GM19455 (cell line): ENCODE measurements around the gene PISD.
"Not testable (repeated sequence)": the region's sequence is repeated elsewhere in the genome, so short reads cannot be mapped to it uniquely, and the experiment has no call there.

Experiments
- ATAC-seq: cut with Tn5 transposase; IDR thresholded peaks from one replicate; pipeline ENCODE4 v1.9.1; 2021; ENCODE audit not compliant: unreplicated experiment

The PISD gene

DNA sequence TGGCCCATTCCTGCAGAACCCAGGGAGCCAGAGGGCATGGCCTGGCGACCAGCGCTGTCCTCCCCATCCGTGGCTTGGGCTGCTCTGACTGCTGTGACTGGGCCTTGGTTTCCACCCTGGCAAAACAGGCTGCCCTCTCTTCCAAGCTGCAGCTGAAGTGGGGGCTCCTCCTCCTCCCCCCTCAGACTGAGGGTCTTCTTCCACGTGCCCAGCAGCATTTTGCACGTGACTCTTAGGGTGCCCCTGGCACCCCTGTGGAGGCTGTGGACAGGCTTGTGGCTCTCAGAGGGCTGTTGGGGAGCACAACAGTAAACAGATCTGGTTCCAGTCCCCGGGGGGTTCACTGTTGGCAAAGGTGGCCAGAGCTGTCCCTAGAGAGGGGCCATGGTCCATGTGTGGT is 51.4 kb downstream of the PISD start:
- ATAC-seq: no peak

DNA sequence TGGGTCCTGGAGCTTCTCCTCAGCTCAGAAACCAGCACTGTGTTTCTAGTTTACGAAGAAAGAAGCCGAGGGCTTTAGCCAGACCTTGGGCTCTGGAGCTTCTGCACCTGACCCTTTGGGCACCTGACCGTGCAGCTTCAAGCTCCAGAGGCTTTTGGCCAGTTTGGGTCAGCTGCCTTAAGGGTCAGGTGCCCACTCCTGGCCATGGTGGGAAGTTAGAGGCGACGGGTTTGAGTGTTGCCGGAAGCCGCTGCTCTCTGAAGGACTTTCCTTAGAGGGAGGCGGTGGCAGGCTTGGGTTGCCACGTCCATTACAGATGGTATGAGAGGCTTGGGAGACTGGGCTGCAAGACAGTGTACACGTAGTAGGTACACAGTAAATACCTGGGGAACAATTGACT is 52.3 kb downstream of the PISD start:
- no peak for ATAC-seq

DNA sequence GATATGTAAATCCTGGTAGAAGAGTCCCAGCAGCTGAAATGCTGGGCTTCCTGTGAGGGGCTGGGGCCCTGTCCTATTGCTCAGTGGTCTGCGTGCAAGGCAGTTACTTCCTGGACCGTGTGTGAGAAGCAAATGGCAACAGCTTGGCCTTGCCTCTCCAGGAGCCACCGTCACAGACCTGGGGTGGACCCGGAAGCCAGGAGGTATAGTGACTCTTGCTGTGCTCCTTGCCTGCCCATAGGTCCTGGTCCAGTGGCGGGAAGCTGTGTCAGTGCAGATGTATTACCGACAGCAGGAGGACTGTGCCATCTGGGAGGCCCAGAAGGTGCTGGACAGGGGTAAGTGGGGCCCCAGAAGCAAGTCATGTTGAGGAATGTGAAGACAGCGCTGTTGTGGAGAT is 54.3 kb downstream of the PISD start:
- ATAC-seq: no peak

DNA sequence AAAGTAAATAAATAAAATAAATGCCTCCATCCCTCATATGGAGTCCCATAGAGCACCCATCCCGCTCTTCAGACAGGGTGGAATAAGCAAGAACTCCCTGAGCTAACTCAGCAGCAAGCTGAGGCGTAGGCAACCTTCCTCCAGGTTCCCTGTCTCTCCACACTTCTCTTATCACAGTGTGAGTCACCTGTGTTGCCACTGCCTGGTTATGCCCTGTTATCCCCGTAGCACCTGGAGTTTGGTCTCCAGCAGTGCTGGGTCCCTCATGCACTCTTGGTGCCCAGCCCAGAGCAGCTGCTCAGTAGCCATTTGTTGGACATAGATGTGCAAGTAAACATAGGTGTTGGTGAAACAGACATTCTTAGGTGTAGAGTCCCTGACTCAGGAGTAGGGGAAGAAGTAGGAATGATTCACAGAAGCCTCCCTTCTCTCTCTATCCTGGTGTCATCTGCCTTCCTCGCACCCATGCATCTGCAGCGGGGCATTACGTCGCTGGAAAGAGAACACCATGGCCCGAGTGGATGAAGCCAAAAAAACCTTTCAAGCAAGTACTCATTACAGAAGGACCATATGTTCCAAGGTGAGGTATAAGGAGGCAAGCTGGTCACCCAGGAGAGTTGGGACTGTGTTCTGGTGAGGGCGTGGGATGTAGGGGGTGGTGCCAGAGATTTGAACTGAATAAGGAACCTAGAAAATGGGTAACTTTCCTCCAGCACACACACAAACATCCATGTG is 56.0 kb downstream of the PISD start:
- no peak for ATAC-seq

DNA sequence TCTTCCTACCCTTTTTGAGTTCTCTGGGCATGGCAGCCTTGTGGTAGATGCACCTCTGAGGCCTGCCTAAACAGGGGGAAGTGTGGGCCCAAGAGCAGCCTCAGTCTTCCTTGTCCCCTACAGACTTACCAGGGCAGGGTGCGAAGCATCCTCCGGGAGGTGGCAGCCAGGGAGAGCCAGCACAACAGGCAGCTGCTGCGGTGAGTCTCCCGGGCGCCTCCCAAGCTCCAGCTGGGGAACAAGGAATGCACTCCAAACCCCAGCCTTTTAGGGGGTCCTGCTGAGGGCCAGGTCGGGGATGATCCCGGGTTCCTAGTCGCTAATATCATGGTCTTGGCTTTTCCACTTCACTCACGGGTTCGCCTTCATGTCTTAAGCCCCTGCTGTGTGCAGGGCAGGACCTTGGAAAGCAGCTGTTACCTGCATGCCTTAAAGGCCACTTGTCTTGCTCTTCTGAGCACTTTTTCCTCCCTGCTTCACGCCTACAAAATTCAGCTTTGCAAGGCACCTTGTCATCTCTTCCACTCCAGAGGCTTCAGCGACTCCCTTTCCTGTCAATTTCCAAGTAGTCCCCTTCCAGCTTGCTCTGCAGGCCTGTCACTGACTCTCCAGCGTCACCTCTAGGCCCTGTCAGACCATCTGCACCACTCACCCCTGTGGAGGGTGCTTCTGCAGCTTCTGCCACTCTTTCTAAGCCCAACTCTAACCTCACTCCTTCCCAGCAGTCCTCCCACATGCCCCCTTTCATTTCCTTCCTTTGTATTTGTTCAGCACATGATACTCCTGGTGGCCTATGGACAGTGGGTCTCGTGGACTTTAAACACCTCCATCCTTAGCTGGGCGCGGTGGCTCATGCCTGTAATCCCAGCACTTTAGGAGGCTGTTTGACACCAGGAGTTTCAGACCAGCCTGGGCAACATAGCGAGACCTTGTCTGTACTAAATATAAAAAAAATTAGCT is 57.0 kb downstream of the PISD start:
- ATAC-seq: no peak

DNA sequence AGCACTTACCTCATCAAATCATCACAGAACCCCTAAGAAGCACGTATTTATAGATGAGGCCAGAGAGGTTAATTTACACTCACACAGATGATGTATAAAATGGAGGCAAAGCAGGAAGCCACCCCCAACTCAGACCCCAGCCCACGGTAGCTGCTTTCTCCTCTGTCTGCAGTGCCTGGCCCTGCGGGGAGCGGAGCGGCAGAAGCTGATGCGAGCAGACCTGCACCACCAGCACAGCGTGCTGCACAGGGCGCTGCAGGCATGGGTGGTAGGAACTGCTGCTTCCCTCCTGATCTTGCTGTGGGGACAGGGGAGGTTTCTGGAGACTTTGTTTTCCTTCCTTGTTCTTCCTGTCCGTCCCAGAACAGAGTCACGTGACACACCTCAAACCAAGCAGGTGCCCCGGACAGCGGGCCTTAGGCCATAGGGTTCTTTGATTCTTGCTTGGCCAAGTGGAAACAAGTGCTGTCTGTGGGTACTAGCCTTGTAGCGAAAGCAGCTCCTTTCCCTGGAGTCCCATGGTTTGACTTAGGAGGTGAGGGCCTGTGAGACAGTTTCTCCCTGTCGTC is 57.8 kb downstream of the PISD start:
- ATAC-seq: no peak

DNA sequence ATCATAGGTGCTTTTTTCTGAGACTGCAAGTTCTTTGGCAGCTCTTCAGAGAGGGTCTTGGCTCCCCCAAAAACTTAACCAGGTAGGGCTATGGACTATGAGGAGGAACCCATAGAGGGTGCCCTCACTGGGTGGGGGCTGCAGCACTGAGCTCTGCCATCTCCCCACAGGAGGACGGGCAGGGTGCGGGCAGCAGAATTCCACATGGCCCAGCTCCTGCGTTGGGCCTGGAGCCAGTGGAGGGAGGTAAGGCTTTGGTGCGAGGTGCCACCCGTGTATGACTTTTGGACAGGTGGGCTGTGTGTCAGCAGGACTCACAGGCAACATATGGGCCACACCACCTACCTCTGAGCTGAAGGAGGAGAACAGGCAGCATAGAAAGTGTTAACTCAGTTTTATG is 58.4 kb downstream of the PISD start:
- no peak for ATAC-seq

DNA sequence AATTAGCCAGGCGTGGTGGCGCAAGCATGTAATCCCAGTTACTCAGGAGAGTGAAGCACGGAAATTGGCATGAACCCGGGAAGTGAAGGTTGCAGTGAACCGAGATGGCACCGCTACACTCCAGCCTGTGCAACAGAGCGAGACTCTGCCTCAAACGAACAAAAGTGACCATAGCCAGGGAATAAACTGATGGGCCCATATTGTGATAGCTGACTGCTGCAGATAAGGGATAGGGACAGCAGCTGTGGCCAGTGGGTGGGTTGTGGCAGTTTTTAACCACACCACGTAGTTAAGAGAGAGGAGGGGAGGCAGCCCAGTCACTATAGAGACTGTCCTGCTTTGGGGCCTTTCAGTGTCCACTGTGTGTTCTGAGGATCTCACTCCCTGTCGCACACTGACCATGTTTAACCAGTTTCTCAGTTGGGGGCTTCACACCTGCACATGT is 58.9 kb downstream of the PISD start:
- ATAC-seq: no peak

DNA sequence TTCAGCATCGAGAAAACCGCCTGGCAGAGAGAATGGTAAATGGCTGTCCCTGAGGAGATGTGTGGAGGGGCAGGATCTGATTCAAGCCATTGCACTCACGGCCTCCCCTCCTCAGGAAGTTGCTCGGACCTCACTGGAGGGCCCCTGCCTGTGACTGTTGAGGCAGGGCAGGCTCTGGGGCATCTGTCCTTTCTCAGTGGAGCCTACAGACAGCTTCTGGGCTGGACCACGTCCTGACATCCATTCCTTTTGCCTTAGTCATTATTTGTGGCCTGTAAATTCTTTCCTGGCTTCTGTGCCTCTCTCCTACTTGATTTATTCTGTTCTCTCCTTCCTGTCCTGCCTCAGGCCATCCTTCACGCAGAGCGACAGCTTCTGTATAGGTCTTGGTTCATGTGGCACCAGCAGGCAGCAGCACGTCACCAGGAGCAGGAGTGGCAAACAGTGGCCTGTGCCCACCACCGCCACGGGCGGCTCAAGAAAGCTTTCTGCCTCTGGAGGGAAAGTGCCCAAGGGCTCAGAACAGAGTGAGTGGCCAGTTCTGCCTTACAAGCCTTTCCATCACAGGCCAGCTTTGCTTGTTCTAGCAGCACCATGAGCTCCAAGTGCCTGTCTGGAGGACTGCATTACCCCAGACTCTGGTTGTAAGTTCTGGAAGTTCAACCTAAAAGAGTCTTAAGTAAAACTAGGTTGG is 59.6 kb downstream of the PISD start:
- ATAC-seq: no peak

DNA sequence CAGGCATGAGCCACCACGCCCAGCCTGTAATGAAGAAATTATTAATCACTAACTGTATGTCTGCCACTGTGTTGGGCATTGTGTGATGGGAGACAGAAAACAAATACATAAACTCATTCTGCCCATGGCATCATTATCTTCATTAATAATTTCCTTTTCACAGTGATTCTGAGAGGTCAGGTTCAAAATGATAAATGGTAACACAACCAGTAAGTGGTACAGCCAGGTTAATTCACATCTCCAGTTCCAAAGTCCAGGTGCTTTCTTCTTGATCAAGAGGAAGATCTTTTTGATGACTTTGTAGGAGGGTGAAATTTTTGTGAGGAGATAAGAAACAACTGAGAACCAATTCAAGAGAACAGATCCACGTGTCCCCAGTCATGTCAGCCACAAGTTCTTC is 66.7 kb downstream of the PISD start:
- no peak for ATAC-seq

DNA sequence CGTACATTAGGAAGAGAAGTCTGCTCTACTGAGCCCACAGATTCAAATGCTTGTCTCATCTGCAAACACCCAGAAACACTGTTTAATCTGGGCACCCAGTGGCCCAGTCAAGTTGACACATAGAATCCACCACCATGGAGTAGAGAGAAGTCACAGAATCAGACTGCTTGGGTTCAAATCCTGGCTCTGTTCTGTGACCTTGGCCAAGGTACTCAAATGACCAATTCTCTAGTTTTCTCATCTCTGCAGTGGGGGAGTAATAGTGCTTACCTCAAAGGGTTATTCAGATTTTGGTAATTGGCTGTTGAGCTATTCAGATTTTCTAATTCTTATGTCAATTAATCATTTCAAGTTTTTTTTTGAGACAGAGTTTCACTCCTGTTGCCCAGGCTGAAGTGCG is 71.9 kb downstream of the PISD start:
- not testable (repeated sequence) for ATAC-seq

DNA sequence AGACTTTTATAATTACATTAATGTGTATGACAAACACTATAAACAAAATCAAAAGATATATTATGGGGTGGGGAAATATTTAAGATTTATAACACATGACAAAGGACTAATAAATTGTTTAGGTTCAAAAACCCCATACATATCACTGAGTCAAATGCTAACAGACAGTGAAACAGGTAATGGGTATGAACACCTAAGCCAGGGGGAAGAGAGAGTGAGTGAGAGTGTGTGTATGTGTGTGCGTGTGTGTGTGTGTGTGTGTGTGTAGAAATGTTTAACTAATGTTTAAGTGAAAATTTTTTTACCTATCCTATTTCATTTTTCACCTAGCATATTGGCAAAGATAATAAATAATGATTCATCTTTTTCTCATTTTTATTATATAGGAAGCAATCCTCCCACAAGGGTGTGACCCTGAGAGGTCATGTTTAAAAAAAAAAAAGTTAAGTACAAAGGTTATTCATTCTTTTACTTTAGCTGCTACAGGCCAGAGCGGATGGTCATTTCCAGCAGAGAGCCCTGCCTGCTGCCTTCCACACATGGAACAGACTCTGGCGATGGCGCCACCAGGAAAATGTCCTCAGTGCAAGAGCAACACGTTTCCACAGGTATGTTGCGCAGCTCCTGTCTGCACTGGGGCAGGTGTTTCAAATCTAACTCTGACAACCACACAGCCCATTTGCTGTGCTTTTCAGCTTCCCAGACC is 72.9 kb downstream of the PISD start:
- no peak for ATAC-seq

DNA sequence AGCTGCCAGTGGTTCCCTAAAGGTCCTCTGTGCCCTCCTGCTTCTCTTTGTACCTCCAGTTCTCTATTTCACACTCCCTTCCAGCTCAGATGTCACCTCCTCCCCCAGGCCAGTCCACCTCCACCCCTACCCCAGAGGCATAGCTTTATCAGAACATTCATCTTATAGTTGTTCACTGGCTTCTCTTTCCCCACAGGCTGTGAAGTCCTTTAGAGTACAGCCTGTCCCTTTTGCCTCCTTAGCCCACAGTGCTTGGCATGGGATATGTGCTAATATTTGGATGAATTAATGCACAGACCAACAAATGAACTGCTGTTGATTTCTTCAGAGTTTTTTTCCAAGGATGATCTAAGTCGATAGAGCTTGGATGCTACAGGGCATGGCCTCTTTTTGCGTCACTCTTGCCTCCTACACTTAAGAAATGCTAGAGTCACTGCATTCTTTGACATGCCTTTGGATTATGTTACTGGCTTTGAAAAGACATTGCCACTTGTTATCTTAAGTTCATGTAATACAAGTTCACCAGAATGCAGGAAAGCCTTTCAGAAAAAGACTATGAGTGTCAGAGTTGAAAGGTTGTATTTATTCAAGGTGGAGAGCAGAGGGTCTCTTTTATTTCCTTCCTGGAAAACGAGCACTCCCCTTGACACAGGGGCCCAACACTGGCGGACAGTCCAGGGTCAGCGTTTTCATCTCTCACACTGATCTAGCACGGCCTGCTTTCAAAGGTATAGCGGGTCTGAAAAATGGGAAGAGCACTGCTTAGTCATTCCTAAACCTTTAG is 75.7 kb downstream of the PISD start:
- ATAC-seq: no peak

DNA sequence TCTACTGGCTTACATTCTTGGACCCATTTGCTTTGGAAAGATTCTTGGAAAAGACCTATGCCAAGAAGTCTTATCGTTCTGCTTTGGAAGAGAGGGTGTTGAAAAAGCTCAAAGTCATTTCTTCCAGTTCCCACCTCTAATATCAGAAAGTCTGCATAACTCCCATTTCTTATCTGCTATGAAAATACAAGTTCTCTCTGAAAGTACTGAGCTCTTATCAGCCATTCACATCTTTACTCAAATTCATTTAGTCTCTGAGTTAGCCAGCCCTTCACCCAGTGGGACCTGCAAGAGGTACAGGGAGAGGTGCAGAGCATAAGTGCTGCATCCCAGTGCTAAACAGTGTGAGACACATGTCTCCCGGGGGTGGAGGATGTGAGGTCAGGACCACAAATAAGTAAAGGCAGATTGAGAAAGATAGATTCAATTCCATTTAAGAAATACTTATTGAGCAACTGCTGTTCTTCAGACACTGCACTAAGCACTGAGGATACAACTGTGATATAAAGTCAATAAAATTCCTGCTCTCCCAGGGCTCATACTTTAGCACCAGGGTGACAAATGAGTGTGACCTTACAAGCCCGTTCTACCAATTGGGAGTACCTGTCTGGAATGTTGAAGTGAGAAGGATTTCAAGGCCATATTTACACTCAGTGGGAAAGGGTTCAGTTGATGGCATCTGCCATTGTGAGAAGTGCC is 76.7 kb downstream of the PISD start:
- ATAC-seq: no peak

DNA sequence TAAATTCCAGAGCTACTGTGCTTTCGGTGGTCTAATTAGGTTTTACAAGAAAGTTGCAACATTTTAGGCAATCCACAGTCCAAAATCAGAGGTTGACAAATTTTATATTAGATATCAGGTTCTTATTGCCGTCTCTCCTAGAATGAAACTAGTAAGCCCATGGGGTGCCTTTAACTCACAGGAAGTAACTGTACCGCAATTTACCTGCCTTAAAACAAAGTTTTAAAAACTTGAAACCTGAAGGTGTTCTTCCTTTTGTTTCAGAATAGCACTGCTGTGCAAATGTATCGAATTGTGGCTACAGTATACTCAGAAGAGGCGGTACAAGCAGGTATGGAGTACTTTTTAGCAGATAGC is 77.2 kb downstream of the PISD start:
- ATAC-seq: no peak

DNA sequence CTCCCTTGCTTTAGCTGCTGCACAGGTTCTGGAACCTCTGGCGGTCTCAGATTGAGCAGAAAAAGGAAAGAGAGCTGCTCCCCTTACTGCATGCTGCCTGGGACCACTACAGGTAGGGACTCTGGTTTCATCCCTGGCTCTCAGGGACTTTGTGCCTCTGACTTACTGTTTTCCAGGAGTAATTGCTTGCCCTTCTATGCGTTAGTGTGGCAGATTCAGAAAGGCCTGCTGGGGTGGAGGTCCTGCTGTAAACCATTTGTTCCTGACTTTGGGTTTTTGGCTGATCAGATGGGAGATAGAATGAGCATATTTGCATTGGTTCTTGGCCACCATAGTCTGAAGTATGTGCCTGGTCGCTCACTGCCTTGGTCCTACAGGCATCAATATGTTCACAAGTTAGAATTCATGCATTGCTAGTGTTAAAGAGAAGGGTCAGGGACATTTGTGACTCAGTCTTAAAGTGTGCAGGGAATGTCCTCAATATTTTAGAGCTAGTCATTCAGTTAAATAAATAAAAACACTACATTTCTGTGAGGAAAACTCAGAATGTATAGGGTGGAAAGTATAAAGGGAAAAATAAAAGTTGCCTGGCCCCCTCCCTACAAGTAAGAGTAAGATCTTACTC is 78.0 kb downstream of the PISD start:
- no peak for ATAC-seq

DNA sequence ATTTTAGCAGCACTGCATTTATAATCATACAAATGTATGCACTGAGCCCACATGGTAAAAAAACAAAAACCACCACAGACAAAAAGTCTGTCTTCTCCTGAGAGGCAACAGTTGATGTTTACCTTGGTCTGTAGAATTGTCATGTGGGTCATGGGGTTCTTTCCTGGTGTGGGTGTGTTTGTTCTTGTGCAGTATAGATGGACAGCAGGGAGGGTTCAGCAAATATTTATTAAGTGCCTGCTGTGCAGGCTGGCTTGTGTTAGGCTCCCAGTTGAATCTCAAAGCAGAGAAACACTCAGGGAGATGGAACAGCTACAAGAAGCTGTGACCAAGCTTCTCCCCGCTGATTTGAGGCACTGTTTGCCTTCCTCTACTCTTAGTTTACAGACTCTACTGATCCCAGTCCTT is 82.2 kb downstream of the PISD start:
- no peak for ATAC-seq

DNA sequence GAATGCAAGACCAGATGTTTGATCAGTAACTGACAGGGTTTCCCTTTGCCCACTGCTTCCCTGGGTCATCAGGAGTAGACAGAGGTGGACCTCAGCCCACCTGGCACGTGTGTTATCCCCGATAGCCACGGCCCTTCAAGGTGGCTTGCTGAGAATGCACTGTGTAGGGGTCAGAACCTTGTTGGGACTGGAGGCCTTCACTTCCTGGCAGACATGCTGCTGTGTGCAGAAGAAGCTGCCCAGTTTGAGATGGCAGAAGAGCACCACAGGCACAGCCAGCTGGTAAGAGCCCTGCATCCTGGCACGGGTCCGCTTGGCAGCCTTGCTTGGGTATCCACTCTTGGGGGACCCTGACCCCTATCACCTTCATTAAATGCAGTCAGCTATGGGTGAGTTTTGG is 83.8 kb downstream of the PISD start:
- ATAC-seq: no peak

DNA sequence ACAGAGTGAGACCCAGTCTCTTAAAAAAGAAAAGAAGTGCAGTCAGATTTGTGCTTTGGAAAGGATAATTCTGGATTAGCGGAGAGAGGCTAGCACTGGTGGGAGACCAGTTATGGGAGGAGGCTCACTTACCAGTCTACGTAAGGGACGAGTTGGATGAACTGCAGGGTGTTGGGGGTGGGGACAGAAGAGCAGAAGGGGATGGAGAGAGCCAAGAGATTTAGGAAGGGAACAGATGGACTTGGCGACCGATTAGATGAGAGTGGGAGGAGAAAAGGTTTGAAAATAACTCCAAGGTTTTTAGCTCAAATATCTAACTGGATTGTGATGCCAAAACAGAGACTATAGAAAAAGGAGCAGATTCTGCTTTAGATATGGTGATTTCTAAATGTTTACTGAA is 84.3 kb downstream of the PISD start:
- no peak for ATAC-seq
